NCI-H1436 (cell line): ENCODE data around the gene STRAP.
"Not testable (repeated sequence)": the region's sequence is repeated elsewhere in the genome, so short reads cannot be mapped to it uniquely, and the experiment has no call there.

Source experiments
- DNase-seq: peaks from one replicate; lab custom pipeline; 2025; lab: John Stamatoyannopoulos, UW

STRAP gene

DNA sequence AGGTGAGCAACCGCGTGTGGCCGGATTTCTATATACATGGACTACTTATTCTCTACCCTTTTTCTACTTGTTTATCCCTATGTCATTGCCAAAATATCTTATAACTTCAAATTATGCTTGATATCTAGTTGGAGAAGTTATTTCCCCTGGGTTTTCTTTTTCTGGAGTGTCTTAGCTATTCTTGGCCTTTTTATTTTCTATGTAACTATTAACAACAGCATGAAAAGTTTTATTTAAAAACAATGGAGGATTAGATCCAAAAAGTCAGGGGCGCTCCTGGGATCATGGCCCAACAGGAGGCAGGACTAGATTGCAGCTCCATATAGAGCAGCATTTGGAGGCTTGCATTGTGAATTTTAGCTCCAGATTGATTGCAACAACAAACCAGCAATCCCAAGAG, 8.6 kb upstream of the STRAP start:
- no peak for DNase-seq

DNA sequence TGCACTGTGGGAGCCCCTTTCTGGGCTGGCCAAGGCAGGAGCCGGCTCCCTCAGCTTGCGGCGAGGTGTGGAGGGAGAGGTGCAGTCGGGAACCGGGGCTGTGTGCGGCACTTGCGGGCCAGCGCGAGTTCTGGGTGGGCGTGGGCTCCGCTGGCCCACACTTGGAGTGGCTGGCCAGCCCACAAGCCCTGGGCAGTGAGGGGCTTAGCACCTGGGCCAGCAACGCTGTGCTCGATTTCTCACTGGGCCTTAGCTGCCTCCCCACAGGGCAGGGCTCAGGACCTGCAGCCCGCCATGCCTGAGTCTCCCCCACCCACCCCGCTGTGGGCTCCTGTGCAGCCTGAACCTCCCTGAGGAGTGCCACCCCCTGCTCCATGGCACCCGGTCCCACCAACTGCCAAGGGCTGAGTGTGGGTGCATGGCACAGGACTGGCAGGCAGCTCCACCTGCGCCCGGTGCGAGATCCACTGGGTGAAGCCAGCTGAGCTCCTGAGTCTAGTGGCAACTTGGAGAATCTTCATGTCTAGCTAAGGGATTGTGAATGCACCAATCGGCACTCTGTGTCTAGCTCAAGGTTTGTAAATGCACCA, 7.5 kb upstream of the STRAP start:
- DNase-seq, result not testable (repeated sequence)

DNA sequence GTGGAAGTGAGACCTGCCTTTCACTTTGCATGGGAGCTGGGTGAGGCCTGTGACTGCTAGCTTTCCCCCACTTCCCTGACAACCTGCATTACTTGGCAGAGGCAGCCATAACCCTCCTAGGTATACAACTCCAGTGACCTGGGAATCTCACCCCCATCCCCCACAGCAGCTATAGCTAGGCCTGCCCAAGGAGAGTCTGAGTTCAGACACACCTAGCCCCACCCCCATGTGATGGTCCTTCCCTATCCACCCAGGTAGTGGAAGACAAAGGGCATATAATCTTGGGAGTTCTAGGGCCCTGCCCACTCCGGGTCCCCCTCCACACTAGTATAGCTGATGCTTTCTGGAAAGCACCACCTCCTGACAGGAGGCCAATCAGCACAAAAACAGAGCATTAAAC, 6.3 kb upstream of the STRAP start:
- DNase-seq, result no peak

DNA sequence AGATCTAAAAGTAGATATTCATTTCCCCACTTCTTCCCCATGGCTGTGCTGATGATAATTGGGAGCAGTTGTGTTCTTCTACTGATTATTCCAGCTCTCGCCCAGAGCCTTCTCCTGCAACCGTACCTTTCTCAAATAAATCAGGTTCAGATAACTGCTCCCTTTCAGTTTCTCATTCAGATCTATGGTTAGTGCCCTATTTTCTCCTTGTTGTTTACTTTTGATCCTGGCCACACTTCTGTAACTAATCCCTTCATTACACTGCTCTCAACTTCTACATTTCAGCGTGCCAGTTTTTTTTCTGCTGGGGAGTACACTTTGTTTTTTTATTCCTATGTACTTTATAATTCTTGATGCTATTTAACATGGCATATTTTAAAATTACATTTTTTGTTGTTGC, 2.8 kb upstream of the STRAP start:
- DNase-seq, result no peak

DNA sequence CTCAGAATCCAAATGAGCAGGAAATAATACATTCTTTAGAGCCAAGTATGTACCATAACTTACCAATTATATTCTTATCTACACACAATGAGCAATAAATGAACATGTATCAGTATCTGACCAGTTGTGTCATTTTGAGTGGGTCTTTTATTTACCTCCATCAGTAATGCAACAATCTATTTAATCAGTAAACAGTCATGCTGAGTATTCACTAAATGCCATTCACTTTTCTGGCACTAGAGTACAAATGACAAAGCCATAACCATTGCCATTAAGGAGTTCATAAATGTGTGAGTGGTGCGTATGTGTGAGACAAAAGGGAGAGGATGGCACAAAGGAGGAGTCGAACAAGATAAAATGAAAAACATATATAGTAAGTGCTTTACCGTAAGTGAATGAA, 1.5 kb upstream of the STRAP start:
- peak; percentile 18 for DNase-seq

DNA sequence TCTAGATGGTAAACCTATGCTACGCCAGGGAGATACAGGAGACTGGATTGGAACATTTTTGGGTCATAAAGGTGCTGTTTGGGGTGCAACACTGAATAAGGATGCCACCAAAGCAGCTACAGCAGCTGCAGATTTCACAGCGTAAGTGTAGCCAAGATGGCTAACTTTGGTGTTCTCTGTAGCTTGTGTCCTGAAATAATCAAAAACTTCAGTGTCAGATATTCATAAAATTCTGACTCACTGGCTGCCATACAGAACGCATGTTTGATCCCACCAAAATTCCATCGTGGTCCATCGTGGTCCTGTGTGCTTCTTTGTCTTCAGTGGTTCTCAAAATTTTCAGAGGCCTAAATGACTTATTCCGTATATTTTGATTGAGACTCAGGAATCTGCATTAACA, 1.3 kb downstream of the STRAP start:
- DNase-seq, result no peak

DNA sequence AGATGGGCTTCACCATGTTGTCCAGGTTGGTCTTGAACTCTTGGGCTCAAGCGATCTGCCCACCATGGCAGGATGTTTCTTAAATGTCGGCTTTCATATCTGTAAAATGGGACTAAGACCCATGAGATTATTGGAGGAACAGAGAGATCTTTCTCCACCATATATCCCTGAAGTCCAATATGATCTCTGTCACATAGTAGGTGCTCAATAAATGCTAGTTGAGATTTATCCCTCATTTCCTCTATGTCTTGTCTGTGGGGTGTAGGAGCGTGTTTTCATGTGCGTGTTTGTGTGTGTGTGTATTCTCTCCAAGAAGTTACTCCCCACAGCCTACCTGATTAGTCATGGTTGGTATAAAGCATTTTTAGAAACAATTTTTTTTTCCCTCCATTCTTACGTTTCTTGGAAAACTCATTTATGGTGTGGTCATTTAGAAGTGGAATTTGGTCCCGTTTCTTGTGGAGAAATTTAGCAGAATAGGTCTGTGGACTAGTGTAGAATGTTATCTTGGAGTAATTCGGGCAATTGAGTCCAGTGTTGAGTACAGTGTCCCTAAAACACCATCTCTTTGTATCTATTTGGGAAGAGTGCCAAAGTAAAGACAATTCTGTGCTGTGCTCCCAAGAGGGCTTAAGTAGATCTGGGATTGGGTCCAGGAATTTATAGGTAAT, 4.3 kb downstream of the STRAP start:
- DNase-seq, result no peak

DNA sequence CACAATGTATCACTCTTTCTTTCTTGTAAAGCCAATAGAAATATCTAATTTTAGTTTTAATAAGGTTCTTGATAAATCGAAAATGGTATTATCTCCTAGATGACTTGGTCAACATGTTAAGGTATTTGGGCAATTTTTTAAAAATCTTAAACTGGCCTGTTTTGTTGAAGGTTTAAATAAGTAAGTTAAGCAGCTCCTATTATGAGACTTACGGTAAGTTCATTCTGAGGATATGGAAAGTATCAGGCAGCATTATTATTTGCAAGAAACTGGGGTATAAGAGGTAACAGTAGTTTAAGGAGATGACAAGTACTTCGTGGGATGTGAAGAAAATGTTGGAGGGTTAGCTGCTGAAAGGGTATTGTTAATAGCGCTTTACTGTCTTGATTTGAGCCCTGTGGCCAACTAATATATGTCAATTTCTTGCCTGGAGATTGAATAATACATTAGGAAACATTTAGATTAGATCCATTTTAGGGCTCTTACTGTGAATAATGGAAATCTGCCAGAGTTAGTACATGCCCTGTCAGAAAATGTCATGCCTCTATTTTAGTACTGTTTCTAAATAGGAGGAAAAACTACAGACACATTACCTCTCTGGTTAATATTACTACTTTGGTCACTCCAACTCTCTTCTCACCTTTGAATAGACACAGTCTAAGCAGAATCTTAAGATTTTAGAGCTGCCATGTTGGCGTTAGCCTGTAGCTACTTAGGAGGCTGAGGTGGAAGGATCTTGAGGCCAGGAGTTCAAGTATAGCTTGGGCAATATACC, 5.0 kb downstream of the STRAP start:
- DNase-seq, result no peak

DNA sequence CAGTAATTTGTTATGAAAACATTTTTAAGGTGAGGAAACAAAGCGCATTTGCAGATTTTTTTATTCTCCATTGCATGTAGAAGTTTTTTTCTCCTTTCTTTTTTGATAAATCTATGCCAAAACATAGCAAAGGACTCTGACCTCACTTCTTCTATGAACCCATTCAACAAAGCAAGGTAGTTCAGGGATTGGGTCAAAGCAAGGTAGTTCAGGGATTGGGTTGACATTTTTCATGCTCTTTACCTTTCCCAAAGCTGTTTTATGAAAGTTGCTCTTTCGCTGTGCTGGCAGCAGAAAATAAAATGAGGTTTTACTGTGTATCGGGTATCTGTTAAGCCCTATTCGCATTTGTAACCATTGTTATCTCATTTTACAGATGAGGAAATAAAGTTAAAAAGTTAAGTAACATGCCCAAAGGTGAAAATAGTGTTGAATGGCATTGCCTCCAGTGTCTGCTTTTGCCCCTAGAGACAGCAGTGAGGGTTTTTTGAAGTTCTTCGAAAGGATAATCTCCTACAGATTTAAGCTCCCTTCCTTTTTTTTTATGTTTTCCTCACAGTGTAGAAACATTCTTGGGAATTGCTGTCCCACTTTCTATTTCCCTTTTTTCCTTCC, 10.6 kb downstream of the STRAP start:
- DNase-seq, result no peak

DNA sequence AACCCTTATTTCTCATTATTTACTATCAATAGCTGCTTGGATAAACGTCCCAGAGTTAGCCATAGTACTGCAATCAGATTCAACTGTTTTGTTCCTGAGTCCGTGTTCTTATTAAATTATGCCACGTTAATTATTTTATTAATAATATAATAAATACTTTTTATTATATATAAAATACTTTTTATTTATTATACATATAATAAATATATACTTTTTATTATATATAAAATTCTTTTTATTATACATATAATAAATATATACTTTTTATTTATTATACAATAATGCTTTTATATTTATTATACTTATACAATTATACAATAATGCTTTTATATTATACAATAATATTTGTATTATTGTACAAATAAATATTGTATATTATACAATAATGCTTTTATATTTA, 11.1 kb downstream of the STRAP start:
- DNase-seq, result no peak

DNA sequence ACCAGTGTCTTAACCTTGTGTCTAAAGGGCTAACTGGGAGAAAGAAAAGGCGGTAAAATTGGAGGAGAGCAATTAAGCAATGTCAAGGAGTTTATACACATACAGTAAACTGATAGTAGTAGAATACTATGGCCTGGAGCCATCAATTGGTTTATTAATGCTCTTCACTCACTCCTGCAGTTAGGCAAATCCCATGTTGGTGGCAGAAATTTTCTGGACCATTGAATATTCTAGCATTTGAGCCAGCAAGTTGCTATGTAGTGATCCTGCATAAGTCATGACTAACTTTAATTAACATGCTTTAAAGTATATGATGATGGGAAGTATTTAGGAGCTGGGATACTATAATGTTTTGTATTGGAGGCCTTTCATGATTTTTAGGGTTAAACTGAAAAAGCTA, 14.7 kb downstream of the STRAP start:
- DNase-seq, result no peak

DNA sequence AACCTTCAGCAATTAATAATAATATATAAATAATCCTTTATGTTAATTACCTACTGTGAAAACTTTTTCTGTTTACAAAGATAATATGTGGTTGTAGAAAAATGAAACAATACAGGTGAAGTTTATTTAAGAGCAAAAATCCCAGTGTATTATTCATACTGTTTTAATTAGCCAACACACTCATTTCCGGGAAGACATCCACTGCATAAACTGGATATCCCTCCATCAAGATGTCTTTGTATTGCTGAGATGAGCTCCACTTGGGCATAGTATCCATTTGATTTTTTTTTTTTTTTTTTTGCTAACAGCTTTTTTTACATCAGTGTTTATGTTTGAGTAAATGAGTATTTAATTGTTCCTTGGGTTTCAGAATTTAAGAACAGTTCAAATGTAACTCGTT, 15.2 kb downstream of the STRAP start:
- DNase-seq, result no peak

DNA sequence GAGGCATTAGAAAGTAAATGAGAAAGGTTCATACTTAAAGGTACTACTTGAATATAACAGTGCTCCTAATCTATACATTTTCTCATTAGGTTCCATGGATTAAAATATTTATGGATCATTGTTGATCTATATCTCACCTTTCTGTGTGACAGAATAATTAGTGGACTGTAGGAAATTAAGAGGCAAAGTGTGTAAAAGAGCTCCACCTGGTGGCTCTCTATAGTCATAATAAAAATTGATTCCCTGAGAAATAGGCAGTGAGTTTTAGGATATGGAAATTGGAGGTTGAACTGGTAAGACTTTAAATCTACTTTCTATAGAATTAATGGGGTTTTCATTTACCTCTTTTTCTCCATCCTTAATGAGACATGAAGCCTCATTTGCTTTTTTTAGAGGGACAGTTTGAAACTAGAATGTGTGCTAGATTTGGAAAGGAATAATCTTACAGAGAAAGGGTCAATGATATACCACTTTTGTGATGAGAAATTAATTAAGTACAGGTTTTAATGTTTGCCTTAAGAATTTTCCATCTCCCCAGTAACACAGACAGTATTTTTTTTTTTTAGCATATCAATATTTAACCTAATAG, 17.2 kb downstream of the STRAP start:
- DNase-seq, result peak; percentile 11

DNA sequence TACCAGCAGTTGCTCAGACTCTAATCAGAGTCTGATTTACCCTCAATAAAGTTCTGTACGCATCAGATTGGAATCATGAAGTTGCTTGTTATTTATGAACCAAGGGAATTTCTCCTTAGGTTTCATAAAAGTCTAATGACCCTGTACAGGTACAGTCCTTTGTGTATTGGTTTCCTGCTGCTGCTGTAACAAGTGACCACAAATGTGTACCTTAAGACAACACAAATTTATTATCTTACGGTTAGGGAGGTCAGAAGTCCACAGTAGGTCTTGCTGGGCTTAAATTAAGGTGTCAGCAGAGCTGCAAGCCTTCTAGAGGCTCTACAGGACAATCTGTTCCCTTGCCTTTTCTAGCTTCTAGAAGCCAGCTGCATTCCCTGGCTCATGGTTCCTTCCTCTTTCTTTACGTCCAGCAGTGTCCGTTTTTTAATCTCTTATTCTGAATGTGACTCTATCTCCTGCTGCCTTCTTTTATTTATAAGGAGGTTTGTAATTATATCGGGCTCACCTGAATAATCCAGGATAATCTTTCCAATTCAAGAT, 22.3 kb downstream of the STRAP start:
- DNase-seq, result no peak

DNA sequence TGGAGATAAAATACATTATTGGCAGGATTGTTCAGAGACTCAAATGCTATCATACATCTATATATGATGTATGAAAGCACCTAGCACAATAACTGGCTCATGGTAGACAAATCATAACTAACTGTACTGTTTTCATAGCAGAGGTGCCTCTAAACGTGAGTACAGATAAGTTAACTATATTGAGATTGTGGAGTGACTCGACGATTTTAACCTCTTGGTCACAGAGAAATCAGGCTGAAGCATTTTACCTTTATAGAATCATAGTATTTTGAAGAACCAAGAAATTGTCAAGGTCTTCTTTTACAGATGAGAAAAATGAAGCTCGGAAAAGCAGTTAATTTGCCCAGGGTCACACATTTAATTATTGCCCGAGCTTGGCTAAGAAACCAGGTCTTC, 28.3 kb downstream of the STRAP start:
- no peak for DNase-seq

DNA sequence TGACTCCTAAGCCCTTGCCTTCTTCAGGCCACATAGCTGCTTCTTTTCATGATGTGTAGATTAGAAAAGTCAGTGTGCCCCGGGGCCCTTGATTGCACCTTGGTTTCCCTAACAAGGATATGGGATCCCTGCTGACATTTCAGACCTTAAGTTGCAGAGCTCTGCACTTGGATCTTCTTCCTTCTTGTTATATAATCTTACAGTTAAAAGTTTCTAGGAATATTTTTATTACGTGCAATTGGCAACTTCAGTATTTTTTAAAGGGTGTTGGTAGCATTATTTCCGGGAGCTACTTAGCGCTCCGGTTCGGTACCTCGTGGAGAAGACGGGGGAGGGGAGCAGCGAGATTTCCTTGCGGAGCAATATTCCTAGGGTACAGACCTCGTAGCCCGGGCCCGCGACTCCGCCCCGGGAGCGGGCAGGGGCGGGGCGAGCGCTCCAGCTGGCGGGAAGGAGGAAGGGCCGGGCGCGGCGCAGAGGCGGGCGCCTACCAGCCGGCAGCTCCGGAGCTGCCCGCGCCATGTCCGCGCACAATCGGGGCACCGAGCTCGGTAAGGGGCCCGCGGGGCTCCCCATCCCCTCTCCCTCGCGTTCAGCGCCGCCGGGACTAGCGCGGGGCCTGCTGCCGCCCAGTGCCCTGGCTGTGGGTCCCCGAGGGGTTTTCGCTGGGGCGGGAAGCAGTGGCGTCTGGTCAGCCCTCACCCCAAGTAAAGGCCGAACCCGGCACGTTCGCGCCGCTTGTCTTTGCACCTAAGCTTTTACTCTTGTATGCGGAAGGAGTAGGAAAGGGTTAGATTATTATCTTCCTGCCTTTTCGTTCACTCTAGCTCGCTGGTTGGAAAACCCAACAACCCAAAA, 28.9 kb downstream of the STRAP start, which contains the start of gene DERA:
Gene DERA (plus strand): TSS at position 469 of the 858 bp plus-strand sequence. CDS start 52 bp downstream, at position 521.
- DNase-seq, result peak; percentile 49

DNA sequence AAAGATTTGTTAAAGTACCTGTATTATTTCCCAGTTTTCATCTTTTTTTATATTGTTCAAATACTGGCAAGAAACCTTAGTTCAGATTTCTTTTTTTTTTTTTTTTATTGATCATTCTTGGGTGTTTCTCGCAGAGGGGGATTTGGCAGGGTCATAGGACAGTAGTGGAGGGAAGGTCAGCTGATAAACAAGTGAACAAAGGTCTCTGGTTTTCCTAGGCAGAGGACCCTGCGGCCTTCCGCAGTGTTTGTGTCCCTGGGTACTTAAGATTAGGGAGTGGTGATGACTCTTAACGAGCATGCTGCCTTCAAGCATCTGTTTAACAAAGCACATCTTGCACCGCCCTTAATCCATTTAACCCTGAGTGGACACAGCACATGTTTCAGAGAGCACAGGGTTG, 29.7 kb downstream of the STRAP start:
- not testable (repeated sequence) for DNase-seq

DNA sequence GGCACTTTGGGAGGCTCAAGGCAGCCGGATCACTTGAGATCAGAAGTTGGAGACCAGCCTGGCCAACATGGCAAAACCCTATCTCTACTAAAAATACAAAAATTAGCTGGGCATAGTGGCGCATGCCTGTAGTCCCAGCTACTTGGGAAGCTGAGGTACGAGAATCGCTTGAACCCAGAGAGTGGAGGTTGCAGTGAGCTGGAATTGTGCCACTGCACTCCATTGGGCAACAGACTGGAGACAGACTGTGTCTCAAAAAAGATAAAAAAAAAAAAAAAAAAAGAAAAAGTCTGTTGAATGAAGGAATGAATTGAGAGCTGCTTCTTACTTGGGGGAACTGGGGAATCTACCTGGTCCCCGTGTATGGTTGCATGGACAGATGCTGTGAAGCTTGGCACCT, 31.9 kb downstream of the STRAP start:
- DNase-seq, result not testable (repeated sequence)

DNA sequence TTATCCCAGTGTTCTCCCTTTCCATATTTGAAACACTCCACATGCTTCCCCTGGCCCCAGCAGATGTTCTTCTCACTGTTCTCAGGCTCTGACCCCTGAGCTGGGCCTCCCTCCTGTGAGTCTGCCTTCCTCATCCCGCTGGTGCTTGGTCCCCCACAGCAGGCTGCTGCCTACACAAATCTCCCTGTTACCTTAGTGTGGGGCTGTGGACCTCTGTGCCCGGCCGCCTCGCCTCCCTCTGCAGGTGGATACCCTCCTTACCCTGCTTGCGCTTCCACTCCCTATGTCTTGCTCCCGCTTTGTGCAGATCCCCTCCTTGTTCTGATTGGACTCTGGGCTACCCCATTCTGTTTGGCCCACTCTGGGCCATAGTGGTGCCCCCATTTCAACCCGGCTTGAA, 35.9 kb downstream of the STRAP start:
- no peak for DNase-seq

DNA sequence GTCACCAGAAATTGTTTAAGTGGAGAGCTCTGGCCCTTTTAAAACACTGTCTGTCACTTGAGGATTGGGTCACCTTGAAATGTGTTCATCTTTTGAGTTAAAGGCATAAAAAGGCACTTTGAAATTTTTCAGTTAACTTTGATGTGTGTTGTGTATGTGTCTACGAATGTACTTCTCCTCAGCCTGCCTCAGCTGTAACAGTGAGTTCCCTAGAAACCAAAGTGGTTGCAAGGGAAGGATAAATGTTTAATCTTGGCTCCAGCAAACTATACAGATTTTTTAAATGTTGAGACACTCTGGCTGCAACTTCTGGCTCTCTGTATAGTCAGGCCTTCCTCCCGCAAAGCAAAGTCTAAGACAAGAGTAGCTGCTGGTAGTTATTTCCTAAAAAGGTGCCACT, 37.2 kb downstream of the STRAP start:
- no peak for DNase-seq

DNA sequence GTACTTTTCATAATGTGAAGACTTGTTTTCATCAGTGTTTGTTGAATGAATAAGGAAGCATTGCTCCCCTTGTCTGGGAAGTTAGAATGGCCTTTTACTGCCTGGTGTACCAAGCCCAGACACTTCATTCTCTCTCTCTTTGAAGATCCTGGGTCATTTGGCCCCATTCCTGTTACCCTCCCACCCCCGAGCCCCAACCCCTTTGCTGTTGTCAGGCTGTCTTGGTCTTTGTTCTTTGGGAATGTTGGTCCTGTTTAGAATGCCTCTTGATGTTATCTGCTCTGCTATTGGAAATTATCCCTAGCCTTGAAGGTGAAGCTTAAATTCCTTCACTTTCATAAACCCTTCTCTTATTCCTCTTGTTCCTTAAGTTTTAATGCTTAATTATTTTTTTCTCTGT, 42.8 kb downstream of the STRAP start:
- DNase-seq, result no peak
